Brain microvascular endothelial cell (primary cell): ENCODE results near the gene ZBTB16.
A peak's percentile ranks its signal among the peaks of the same experiment; 100 is the strongest.

ENCODE experiments used
- DNase-seq: peaks from one replicate; pipeline ENCODE4 v3.0.0-alpha.2; 2020
- H3K27ac ChIP-seq: fragments of 250-450 bp; sonication (Bioruptor Pico); 2 replicates; pipeline ENCODE4 v1.5.1; 2020; ENCODE audit warnings: mild to moderate bottlenecking, moderate library complexity
- H3K27me3 ChIP-seq: fragments of 250-450 bp; sonication (Bioruptor Pico); replicated peaks from 2 replicates; pipeline ENCODE4 v1.5.1; 2020; ENCODE audit warnings: mild to moderate bottlenecking
- H3K36me3 ChIP-seq: fragments of 250-450 bp; sonication (Bioruptor Pico); replicated peaks from 2 replicates; pipeline ENCODE4 v1.5.1; 2020; ENCODE audit warnings: mild to moderate bottlenecking
- H3K4me3 ChIP-seq: 2 replicates; pipeline ENCODE4 v1.5.1; 2011; ENCODE audit warnings: low read depth, mild to moderate bottlenecking, control low read depth, low read length, moderate library complexity
- in situ Hi-C: cut with HindIII; loops from 2 replicates; pipeline ENCODE4 v1.10.0; 2017; ENCODE audit warnings: low sequenced_read_pairs, low pct_ligation_motif_present
- TF ChIP-seq, protein P1 (sequence below): IDR thresholded peaks from 2 replicates; pipeline ENCODE4 v1.5.1; 2011; ENCODE audit warnings: low read depth, mild to moderate bottlenecking, moderate library complexity, low read length, control low read depth, inconsistent platforms; ENCODE audit errors: missing control alignments

ZBTB16 gene

DNA sequence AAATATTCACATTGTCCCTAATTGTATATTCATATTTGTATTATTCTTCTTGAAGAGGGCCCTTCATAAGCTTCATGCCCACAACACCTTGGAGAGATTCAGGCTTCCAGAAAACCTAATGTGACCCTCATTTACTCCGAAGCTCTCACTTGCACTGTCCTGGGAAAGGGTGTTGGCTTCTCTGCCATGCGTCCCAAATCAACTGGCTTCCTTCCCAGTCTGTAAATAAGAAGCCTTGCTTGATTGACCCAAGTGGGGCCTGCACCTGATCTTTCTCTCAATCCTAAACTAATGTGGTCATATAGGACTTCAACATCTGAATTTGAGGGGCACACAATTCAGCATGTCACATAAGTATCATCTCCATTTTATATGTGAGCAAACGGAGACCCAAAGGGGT is 40.5 kb upstream of the ZBTB16 start:
- TF ChIP-seq, protein P1, sequence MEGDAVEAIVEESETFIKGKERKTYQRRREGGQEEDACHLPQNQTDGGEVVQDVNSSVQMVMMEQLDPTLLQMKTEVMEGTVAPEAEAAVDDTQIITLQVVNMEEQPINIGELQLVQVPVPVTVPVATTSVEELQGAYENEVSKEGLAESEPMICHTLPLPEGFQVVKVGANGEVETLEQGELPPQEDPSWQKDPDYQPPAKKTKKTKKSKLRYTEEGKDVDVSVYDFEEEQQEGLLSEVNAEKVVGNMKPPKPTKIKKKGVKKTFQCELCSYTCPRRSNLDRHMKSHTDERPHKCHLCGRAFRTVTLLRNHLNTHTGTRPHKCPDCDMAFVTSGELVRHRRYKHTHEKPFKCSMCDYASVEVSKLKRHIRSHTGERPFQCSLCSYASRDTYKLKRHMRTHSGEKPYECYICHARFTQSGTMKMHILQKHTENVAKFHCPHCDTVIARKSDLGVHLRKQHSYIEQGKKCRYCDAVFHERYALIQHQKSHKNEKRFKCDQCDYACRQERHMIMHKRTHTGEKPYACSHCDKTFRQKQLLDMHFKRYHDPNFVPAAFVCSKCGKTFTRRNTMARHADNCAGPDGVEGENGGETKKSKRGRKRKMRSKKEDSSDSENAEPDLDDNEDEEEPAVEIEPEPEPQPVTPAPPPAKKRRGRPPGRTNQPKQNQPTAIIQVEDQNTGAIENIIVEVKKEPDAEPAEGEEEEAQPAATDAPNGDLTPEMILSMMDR = no peak
- DNase-seq = no peak
- Histone ChIP-seq H3K36me3 (no peaks in the 10 kb centered on the region), H3K27ac (no peak overlapping the region), H3K27me3 (no peaks in the 10 kb centered on the region), H3K4me3 (no peak overlapping the region)
- in situ Hi-C loops = no loop called here

DNA sequence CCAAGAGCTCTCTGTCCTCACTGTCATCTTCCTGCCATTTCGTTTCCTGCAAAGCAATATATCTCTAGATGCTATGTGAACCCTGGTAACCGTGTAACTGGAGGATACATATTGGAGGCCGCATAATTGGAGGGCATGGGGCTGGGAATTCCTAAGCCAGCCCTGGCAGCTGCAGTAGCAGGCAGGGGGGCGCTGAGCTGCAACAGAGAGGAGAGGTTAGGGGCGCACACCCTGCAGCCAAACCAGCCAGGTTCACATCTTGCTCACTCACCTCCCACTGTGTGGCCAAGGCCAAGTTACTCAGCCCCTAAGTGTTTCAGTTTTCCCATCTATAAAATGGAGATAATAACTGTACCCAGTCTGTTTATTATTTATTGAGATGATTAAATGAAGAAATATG is 39.9 kb upstream of the ZBTB16 start:
- H3K36me3 ChIP-seq = no peaks in the 10 kb centered on the region
- TF ChIP-seq, protein P1 = no peak
- no peak overlapping the region for H3K27ac ChIP-seq
- no peak overlapping the region for H3K4me3 ChIP-seq
- in situ Hi-C loops = no loop called here
- DNase-seq = no peak
- no peaks in the 10 kb centered on the region for H3K27me3 ChIP-seq

DNA sequence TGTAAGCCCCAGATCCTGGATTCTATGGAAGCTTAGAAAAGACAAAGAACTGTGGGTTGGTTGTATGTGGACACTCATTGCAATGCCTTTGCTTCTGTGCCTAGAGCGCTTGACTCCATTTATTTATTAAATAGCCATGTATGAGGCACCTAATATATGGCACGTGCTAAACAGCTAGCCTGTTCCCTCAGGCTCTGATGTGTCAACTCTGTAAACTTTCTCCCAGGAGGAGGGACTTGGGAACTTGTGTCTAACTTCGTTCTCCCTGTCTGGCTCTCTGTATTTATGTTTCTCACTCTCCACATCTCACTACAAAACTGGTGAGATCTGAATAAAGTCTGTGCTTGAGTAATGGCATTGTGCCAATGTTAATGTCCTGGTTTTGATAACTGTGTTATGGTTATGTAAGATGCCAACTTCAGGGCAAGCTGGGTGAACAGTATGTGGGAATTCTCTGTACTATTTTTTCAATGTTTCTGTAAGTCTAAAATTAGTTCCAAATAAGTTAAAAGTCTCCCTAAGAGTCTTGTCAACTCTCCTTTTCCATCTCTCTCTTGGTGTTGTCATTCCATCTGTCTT is 34.1 kb upstream of the ZBTB16 start:
- H3K27me3 ChIP-seq = no peaks in the 10 kb centered on the region
- no peak overlapping the region for H3K4me3 ChIP-seq
- H3K27ac ChIP-seq = no peak overlapping the region
- no peak for DNase-seq
- no peaks in the 10 kb centered on the region for H3K36me3 ChIP-seq
- TF ChIP-seq, protein P1 = no peak
- in situ Hi-C loops = loop anchor here (25.0 kb wide), 1 partner anchor 237 kb away; no protein-coding TSS in a partner anchor

DNA sequence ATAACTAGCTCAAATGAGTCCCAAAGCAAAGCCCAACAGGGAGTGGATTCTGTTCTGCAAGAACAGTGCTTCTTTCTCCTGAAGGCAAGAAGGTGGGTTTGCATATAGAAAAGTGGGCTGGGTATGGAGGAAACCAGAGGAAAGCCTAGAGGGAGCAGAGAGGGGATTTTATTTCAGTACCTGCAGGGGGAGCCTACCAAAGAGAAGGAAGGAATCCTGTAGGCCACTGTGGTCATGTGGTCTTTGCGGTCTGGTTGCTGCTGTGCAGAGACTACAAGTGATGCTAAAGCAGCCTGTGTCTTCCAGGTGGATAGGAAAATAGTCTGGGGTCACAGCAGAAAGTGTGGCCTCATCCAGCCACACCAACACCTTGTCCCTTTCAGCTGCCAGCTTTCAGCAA is 33.2 kb upstream of the ZBTB16 start:
- Histone ChIP-seq H3K4me3 (no peak overlapping the region), H3K27ac (no peak overlapping the region), H3K36me3 (no peaks in the 10 kb centered on the region), H3K27me3 (peaks cover 4% of the 10 kb centered on the region)
- DNase-seq = no peak
- in situ Hi-C loops = loop anchor here (25.0 kb wide), 1 partner anchor 236 kb away; no protein-coding TSS in a partner anchor
- TF ChIP-seq, protein P1 = peak; percentile 48

DNA sequence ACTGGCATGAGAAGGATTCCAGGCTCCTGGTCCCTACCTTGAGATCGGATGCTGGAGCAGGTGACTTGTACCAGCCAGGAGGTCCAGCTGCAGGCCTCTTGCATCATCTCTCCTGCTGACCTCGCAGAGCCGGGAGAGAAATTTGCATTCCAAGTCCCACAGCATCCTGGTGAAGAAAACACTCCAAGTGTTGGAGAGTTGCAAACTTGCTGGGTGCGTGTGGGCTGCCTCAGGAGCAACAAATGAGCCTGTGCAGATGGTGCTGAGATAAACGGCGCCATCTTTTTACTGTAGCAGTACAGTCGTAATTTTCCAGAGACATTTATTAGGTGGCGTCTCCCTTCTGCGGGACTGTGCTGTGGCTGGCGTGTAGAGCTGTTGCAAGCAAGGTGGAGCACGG is 32.1 kb upstream of the ZBTB16 start:
- Histone ChIP-seq H3K4me3 (no peak overlapping the region), H3K36me3 (no peaks in the 10 kb centered on the region), H3K27me3 (peaks cover 4% of the 10 kb centered on the region), H3K27ac (no peak overlapping the region)
- DNase-seq = no peak
- TF ChIP-seq, protein P1 = no peak
- in situ Hi-C loops = loop anchor here (25.0 kb wide), 1 partner anchor 235 kb away; no protein-coding TSS in a partner anchor

DNA sequence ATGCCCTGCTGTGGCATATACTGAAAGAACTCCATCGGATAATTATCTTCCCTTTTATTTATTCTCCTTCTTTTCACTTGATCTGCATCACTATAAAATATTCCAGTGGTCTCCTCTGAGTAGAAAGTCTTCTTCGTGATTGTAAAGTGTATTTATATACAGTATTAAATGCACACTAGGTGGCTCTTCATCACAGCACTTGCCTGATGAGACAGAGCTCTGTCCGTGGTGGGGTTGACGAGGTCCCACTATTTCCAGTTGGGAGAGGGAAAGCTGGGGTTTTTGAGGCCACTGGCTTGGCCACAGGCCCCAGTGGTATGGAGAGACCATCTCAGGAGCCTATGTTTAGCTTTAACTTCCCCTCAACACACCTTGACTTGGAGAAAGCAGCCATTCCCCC is 31.6 kb upstream of the ZBTB16 start:
- Histone ChIP-seq H3K27me3 (peaks cover 4% of the 10 kb centered on the region), H3K36me3 (no peaks in the 10 kb centered on the region), H3K27ac (no peak overlapping the region), H3K4me3 (no peak overlapping the region)
- no peak for DNase-seq
- in situ Hi-C loops = loop anchor here (25.0 kb wide), 1 partner anchor 234 kb away; no protein-coding TSS in a partner anchor
- TF ChIP-seq, protein P1 = no peak
